HepG2 (cell line): ENCODE results near the gene ETV2. TPM values are rescaled to one million over a fixed set of nuclear protein-coding genes. Genes with fewer than 3 reads are reported as not detected.

ENCODE experiments used
- ATAC-seq: fragments of 200-7000 bp; cut with Tn5 transposase; 3 replicates; pipeline ENCODE4 v1.9.1; 2020; ENCODE audit warnings: mild to moderate bottlenecking, moderate library complexity
- BruUV-seq: library from RNA; stranded (reverse); fragments of 400-500 nt; replicated peaks from 2 replicates; lab custom pipeline; 2021; lab: Mats Ljungman, UMichigan
- CTCF ChIA-PET: fragments of 300-600 bp; formaldehyde crosslinking; extraction: SDS; loops from one replicate; lab custom pipeline; 2021; ENCODE audit warnings: low total read pairs, inconsistent platforms, low intra/inter-chr PET ratio; lab: Yijun Ruan, JAX
- POLR2A ChIA-PET: fragments of 350-600 bp; sonication (Branson Sonifier 250); formaldehyde crosslinking; loops from one replicate; lab custom pipeline; 2020; ENCODE audit warnings: antibody characterized with exemption, inconsistent platforms; lab: Yijun Ruan, JAX
- DNase-seq: peaks from one replicate; pipeline ENCODE4 v3.0.0-alpha.2; 2015; ENCODE audit warnings: low spot score
- FAIRE-seq: peaks from 3 replicates; lab custom pipeline; 2011; peaks lifted over from hg19 to GRCh38; lab: Jason Lieb, UNC
- H2AFZ ChIP-seq: one replicate; pipeline ENCODE4 v1.6.1; 2011; ENCODE audit warnings: low read length, inconsistent platforms
- H3K27ac ChIP-seq: fragments of 300-600 bp; 3 replicates; pipeline ENCODE4 v1.8.0; 2011; ENCODE audit warnings: mixed run types, mild to moderate bottlenecking, mixed read lengths, low read length, inconsistent platforms; ENCODE audit not compliant: insufficient read depth; ENCODE audit errors: extremely low read length
- H3K27me3 ChIP-seq, 2 experiments: fragments of 200-600 bp in 1 of 2; 2 replicates in 1 of 2; 3 replicates in 1 of 2; pipeline versions ENCODE4 v1.6.0 to v1.8.0; 2011; ENCODE audit warnings: low read length in 2 of 2, mild to moderate bottlenecking in 2 of 2, moderate library complexity in 2 of 2, inconsistent platforms in 1 of 2; ENCODE audit not compliant: insufficient read depth in 2 of 2, control insufficient read depth in 1 of 2
- H3K36me3 ChIP-seq, 2 experiments: fragments of 200-600 bp in 1 of 2; replicated peaks in 1 of 2; 2 replicates in 1 of 2; 3 replicates in 1 of 2; pipeline versions ENCODE4 v1.5.1 to v1.8.0; 2011; ENCODE audit warnings: low read length in 2 of 2, inconsistent platforms in 1 of 2; ENCODE audit not compliant: insufficient read depth in 2 of 2, control insufficient read depth in 1 of 2
- H3K4me1 ChIP-seq: 2 replicates; pipeline ENCODE4 v1.5.1; 2012; ENCODE audit warnings: low read length, inconsistent platforms; ENCODE audit not compliant: insufficient read depth
- H3K4me2 ChIP-seq: 2 replicates; pipeline ENCODE4 v1.6.0; 2011; ENCODE audit warnings: low read depth, low read length, inconsistent platforms
- H3K4me3 ChIP-seq, 3 experiments: fragments of 200-600 bp in 1 of 3; sonication (generic), shearing (Covaris generic) in 1 of 3; replicated peaks in 1 of 3; 2 replicates each; pipeline ENCODE4 v1.5.1; 2011 to 2016; ENCODE audit warnings: low read length in 3 of 3, inconsistent platforms in 2 of 3, low read depth in 2 of 3, mild to moderate bottlenecking in 2 of 3, control low read depth in 1 of 3, mixed read lengths in 1 of 3; ENCODE audit not compliant: insufficient read depth in 1 of 3
- H3K79me2 ChIP-seq: one replicate; pipeline ENCODE4 v1.6.1; 2011; ENCODE audit warnings: low read length, inconsistent platforms; ENCODE audit not compliant: insufficient read depth
- H3K9ac ChIP-seq: 2 replicates; pipeline ENCODE4 v1.6.0; 2011; ENCODE audit warnings: mild to moderate bottlenecking, low read depth, low read length, inconsistent platforms; ENCODE audit not compliant: insufficient read depth
- H3K9me3 ChIP-seq: 2 replicates; pipeline ENCODE4 v1.5.1; 2012; ENCODE audit warnings: mild to moderate bottlenecking, low read length
- H4K20me1 ChIP-seq: 2 replicates; pipeline ENCODE4 v1.6.0; 2011; ENCODE audit warnings: inconsistent platforms, mild to moderate bottlenecking, low read length, moderate library complexity; ENCODE audit not compliant: insufficient read depth
- CBX1 ChIP-seq: IDR thresholded peaks from one replicate; pipeline ENCODE4 v1.6.1; 2016; ENCODE audit warnings: antibody characterized with exemption, low read depth
- KDM3A ChIP-seq: IDR thresholded peaks from 2 replicates; pipeline ENCODE4 v1.6.1; 2018; ENCODE audit warnings: low read depth, missing compliant biosample characterization
- MTA1 ChIP-seq: sonication (generic); formaldehyde crosslinking; IDR thresholded peaks from 2 replicates; pipeline ENCODE4 v1.4.0; 2020; ENCODE audit warnings: missing genetic modification reagents, mild to moderate bottlenecking, borderline replicate concordance
- ZNF282 ChIP-seq: fragments of 450-650 bp; IDR thresholded peaks from 2 replicates; pipeline ENCODE4 v1.6.1; 2018; ENCODE audit not compliant: partially characterized antibody
- ZNF749 ChIP-seq: sonication (generic); formaldehyde crosslinking; IDR thresholded peaks from 2 replicates; pipeline ENCODE4 v1.8.0; 2022; ENCODE audit warnings: mild to moderate bottlenecking, missing genetic modification reagents, moderate library complexity, borderline replicate concordance
- ZNF768 ChIP-seq: sonication (generic); formaldehyde crosslinking; IDR thresholded peaks from 2 replicates; pipeline ENCODE4 v1.4.0; 2020; ENCODE audit warnings: missing genetic modification reagents
- ZNF772 ChIP-seq: sonication (generic); formaldehyde crosslinking; IDR thresholded peaks from 2 replicates; pipeline ENCODE4 v1.5.0; 2020; ENCODE audit warnings: mild to moderate bottlenecking, missing genetic modification reagents
- ZNF782 ChIP-seq: sonication (generic); formaldehyde crosslinking; IDR thresholded peaks from 2 replicates; pipeline ENCODE4 v1.4.0; 2020; ENCODE audit warnings: missing genetic modification reagents, mild to moderate bottlenecking, borderline replicate concordance
- WGBS: methylation state at CpG from one replicate; pipeline ENCODE4 v1.1.6; 2017; ENCODE audit warnings: low lambda C conversion rate; 5-methylcytosine and 5-hydroxymethylcytosine counted together
- in situ Hi-C: cut with HindIII; loops from 2 replicates; pipeline ENCODE4 v1.10.0; 2017; ENCODE audit warnings: low pct_unique_long_range_greater_than_20kb; ENCODE audit not compliant: extremely low pct_ligation_motif_present
- intact Hi-C: fragments of 100-400 bp; cut with micrococcal nuclease; formaldehyde crosslinking; loops from one replicate; pipeline ENCODE4 v1.10.0; 2022; ENCODE audit not compliant: unreplicated experiment
- polyA plus RNA-seq, 8 experiments: library from polyadenylated mRNA; depleted of rRNA in 3 of 8; stranded (reverse) in 7 of 8; unstranded in 1 of 8; fragments of >200 nt; fragmentation: Illumina TruSeq in 4 of 8; extraction: Trizol in 4 of 8; gene quantifications; 2 replicates each; pipeline versions ENCODE4 v1.2.1 to v1.2.3, GENCODE V29; 2011 to 2016; ENCODE audit warnings: low read depth in 4 of 8, missing spikeins in 1 of 8, mixed read lengths in 1 of 8; ENCODE audit not compliant: insufficient read depth in 1 of 8
- total RNA-seq, 5 experiments: library from RNA; depleted of rRNA; stranded (reverse); fragments of >200 nt; fragmentation: Illumina TruSeq; extraction: Trizol; gene quantifications; 2 replicates each; pipeline ENCODE4 v1.2.3, GENCODE V29; 2016; ENCODE audit warnings: low read depth in 1 of 5

The ETV2 gene
- total and polyA plus RNA-seq, 2 of the 13 experiments (the other 11 are each of a cell fraction or from before 2014, with no cell fraction given): 0.07 to 0.20 TPM

DNA sequence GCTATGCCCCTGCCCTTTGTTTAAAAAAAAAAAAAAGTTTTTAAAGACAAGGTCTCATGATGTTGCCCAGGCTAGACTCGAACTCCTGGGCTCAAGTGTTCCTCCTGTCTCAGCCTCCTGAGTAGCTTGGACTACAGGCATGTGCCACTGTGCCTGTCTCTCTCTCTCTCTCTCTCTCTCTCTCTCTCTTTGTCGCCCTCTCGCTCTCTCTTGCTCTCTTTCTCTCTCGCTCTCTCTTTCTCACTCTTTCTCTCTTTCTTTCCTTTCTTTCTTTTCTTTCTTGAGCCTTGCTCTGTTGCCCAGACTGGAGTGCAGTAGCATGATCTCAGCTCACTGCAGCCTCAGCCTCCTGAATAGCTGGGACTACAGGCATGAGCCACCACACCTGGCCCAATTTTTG, 14.1 kb downstream of the ETV2 start (continued):
- TF ChIP-seq ZNF772 (no peak), ZNF782 (CRISPR knock-in tag) (no peak), CBX1 (no peak)

DNA sequence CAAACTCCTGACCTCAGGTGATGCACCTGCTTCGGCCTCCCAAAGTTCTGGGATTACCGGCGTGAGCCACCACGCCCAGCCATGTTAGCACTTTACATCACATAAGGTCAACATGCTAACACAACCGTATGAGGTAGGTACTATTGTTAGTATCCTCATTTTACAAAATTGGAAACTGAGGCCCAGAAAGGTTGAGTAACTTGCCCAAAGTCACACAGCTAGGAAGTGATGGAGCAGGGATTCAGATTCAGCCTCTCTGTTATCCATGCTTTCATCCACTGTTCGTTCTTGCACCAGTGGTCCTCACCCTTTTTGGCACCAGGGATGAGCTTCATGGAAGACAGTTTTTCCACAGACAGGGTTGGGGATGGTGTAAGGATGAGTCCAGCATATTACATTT, 15.2 kb downstream of the ETV2 start:
- ChIA-PET POLR2A (no interaction called here), CTCF (no interaction called here)
- peaks cover 14% of the 10 kb centered on the region for H3K4me1 ChIP-seq
- DNase-seq (no peak), FAIRE-seq (no peak), ATAC-seq (no peak)
- H2AFZ ChIP-seq: no peak overlapping the region
- no TSS peak for BruUV-seq
- H4K20me1 ChIP-seq: no peaks in the 10 kb centered on the region
- in situ Hi-C loops (no loop called here), intact Hi-C loops (no loop called here)
- H3K27me3 ChIP-seq: no peaks in the 10 kb centered on the region
- H3K79me2 ChIP-seq: no peaks in the 10 kb centered on the region
- no peak overlapping the region for H3K27ac ChIP-seq
- H3K9me3 ChIP-seq: no peaks in the 10 kb centered on the region
- H3K9ac ChIP-seq: no peak overlapping the region
- no peak overlapping the region for H3K4me3 ChIP-seq
- peaks cover 17 to 36% of the 10 kb centered on the region in 2 experiments for H3K36me3 ChIP-seq
- WGBS: 94% methylated on average over 6 of the region's 6 CpGs
- no peak overlapping the region for H3K4me2 ChIP-seq
- no peak for TF ChIP-seq ZNF749
- no peak for TF ChIP-seq KDM3A
- no peak for TF ChIP-seq MTA1 (CRISPR knock-in tag)
- peak; percentile 32; the same call in 1 of the 2 replicates for TF ChIP-seq ZNF768 (CRISPR knock-in tag)
- TF ChIP-seq ZNF282: no peak
